PC-3 (cell line): ENCODE results near the gene PKNOX2.

Experiments
- CTCF ChIP-seq: fragments of 300-600 bp; sonication (generic); conservative IDR thresholded peaks from 2 replicates; pipeline ENCODE4 v1.5.1; 2017; ENCODE audit warnings: antibody characterized with exemption, low read depth, mild to moderate bottlenecking, low read length
- EZH2 ChIP-seq: fragments of 300-600 bp; sonication (generic); IDR thresholded peaks from one replicate; pipeline ENCODE4 v1.6.1; 2017; ENCODE audit warnings: antibody characterized with exemption, mild to moderate bottlenecking, low read length; ENCODE audit not compliant: unreplicated experiment
- EZH2phosphoT487 ChIP-seq: fragments of 300-600 bp; sonication (generic); IDR thresholded peaks from 2 replicates; pipeline ENCODE4 v1.6.1; 2018; ENCODE audit warnings: mild to moderate bottlenecking, antibody characterized with exemption, low read length, borderline replicate concordance

DNA sequence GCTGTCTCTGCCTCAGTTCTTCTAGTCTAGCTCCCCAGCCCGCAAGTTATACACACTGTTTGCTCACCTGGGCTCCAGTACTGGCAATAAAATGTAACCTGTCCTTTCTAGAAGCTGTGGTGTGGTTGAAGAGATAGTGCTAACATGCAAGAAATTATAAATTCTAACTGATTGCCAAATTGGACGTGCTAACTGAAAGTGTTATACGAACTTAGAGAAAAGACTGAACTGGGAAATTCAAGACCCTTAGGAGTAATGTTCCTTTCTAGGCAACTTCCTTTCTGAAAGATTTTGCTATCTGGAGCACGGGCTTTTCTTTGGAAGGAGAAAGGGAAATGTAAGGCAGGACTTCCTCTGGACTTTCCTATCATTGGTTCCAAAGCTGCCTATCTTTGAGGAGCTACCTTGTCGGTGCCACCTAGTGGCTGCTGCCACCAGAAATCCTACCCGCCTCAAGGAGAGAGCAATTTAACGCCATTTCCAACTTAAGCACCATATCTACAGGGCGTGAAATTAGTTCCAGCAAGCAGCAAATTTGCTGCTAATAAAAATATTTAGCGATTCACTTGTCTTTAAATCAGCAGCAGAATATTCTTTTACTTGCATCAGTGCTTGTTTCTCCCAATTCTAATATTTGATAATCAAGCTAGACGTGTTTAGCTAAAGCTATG lies 40.5 kb upstream of the PKNOX2 start:
- TF ChIP-seq CTCF (peak; percentile 87), EZH2 (no peak), EZH2phosphoT487 (no peak)
